Psoas muscle (tissue), 8 donors: ENCODE results near the gene NAT9. TPM values are rescaled to one million over a fixed set of nuclear protein-coding genes. Genes with fewer than 3 reads are reported as not detected.

Source experiments
- ATAC-seq, 4 donors: fragments of 200-7000 bp; cut with Tn5 transposase; one replicate each; pipeline ENCODE4 v1.9.1; 2020; ENCODE audit warnings: moderate library complexity in 3 of 4, mild to moderate bottlenecking in 2 of 4
- DNase-seq, 2 donors: peaks; one replicate each; pipeline ENCODE4 v3.0.0-alpha.2; 2020
- H3K27ac ChIP-seq: fragments of 200-600 bp; one replicate; pipeline ENCODE4 v1.8.0; 2022
- H3K27me3 ChIP-seq, 3 donors: fragments of 200-600 bp in 1 of 3; one replicate each; pipeline versions ENCODE4 v1.6.1 to v1.8.0; 2013 to 2022; ENCODE audit warnings: low read length in 2 of 3, mild to moderate bottlenecking in 2 of 3, moderate library complexity in 1 of 3; ENCODE audit not compliant: insufficient read depth in 3 of 3
- H3K36me3 ChIP-seq, 2 donors: fragments of 200-600 bp in 1 of 2; one replicate each; pipeline versions ENCODE4 v1.6.1 to v1.8.0; 2013 to 2022; ENCODE audit warnings: low read depth in 1 of 2, mild to moderate bottlenecking in 1 of 2, moderate library complexity in 1 of 2; ENCODE audit not compliant: insufficient read depth in 1 of 2
- H3K4me1 ChIP-seq: fragments of 200-600 bp; one replicate; pipeline ENCODE4 v1.8.0; 2022
- H3K4me3 ChIP-seq: fragments of 200-600 bp; one replicate; pipeline ENCODE4 v1.8.0; 2022; ENCODE audit warnings: mild to moderate bottlenecking
- H3K9me3 ChIP-seq: fragments of 200-600 bp; one replicate; pipeline ENCODE4 v1.8.0; 2022
- WGBS, 3 donors: extraction: QIAGEN DNeasy Blood & Tissue Kit; methylation state at CpG; one replicate each; pipeline versions ENCODE4 v1.1.6 to v1.1.7; 2013; 5-methylcytosine and 5-hydroxymethylcytosine counted together
- intact Hi-C, 2 donors: fragments of 100-400 bp; cut with DNase I; formaldehyde crosslinking; loops; one replicate each; pipeline versions ENCODE4 v1.11.0 to v1.14.2; 2022
- polyA plus RNA-seq, 3 donors: library from polyadenylated mRNA; stranded (reverse); fragments of 200-250 nt; gene quantifications; one replicate each; pipeline ENCODE4 v1.2.3, GENCODE V29; 2013
- total RNA-seq, 4 donors: library from RNA; stranded (reverse); fragmentation: NEBNext Ultra II Directional in 2 of 4; extraction: Animal tissue kit (Norgen Biotek cat#: 25700) in 2 of 4; gene quantifications; one replicate each; pipeline versions ENCODE4 v1.2.1 to v1.2.4, GENCODE V29; 2021 to 2023
- TF ChIP-seq, protein P1 (sequence below): fragments of 200-600 bp; IDR thresholded peaks from one replicate; pipeline ENCODE4 v1.8.0; 2022; ENCODE audit warnings: antibody characterized with exemption
- donor health status: healthy with polysubstance abuse.
- donor health status: DM: no; HTN: no; CAD: no; lungs with moderate emphysema.
- donor health status: Bipolar disorder and iron deficiency.
- donor health status: healthy.
- donor health status: DM: yes; HTN: yes; CAD: no.
- donor health status: DM: no; HTN: no; CAD: no.
- donor health status: DM: no; HTN: no; CAD: no.
- donor health status: DM: yes; HTN: yes; CAD: no.

The NAT9 gene
- total and polyA plus RNA-seq, 7 donors: 15.2 to 52.5 (median 25.8) TPM

DNA sequence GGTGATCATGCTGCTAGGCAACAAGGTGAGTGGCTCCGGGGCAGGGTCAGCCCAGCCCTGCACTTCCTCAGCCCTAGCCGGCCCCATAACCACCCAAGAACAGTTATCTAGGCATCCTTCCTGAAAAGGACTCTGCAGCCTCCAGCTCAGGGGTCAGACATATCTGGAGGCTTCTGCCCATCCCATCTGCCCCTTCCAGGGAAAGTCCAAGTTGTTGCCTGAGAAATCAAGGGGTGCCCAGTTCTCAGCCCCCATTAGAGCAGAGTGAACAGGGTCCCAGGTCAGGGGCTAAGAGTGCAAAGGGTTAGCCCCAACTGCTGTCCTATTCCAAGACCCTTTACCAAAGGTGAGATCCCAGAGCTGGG, 31.8 kb downstream of the NAT9 start:
- Histone ChIP-seq H3K27me3 (peaks cover 0 to 23% (median 3%) of the 10 kb centered on the region in 3 donors), H3K27ac (no peak overlapping the region), H3K9me3 (no peaks in the 10 kb centered on the region), H3K4me3 (peak overlapping the region; percentile 42), H3K36me3 (no peaks in the 10 kb centered on the region), H3K4me1 (peaks cover 5% of the 10 kb centered on the region)
- WGBS, 3 donors: 64 to 77% (median 67%) methylated on average over 2 of the region's 2 CpGs
- DNase-seq (no peak), ATAC-seq (no peak)
- intact Hi-C loops: loop anchor here (1.0 to 2.0 kb wide), 3 partner anchors 26 to 120 kb away; no protein-coding TSS in a partner anchor
- TF ChIP-seq, protein P1, sequence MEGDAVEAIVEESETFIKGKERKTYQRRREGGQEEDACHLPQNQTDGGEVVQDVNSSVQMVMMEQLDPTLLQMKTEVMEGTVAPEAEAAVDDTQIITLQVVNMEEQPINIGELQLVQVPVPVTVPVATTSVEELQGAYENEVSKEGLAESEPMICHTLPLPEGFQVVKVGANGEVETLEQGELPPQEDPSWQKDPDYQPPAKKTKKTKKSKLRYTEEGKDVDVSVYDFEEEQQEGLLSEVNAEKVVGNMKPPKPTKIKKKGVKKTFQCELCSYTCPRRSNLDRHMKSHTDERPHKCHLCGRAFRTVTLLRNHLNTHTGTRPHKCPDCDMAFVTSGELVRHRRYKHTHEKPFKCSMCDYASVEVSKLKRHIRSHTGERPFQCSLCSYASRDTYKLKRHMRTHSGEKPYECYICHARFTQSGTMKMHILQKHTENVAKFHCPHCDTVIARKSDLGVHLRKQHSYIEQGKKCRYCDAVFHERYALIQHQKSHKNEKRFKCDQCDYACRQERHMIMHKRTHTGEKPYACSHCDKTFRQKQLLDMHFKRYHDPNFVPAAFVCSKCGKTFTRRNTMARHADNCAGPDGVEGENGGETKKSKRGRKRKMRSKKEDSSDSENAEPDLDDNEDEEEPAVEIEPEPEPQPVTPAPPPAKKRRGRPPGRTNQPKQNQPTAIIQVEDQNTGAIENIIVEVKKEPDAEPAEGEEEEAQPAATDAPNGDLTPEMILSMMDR: no peak

DNA sequence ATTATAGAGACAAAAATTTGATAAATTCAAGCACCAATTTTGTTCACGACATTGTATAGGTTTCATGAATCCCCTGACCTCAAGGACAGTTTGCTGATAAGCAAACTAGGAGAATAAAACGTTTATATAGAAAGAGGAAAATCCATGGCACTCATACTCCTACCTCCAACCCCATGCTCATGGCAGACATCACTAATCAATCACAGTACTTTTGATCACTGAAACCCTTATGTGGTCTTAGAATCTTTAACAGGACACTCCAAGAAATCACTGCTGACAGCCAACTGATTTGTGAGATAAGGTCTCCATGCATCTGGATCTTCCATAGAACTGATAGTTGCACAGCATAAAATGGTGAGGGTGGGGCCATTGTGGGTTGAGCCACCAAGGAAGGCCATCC, 32.4 kb downstream of the NAT9 start:
- Histone ChIP-seq H3K36me3 (no peaks in the 10 kb centered on the region), H3K27ac (no peak overlapping the region), H3K9me3 (no peaks in the 10 kb centered on the region), H3K27me3 (peaks cover 0 to 25% (median 1%) of the 10 kb centered on the region in 3 donors), H3K4me3 (no peak overlapping the region), H3K4me1 (peaks cover 5% of the 10 kb centered on the region)
- DNase-seq (no peak), ATAC-seq (no peak)
- 80 to 93% (median 85%) methylated on average over 2 of the region's 2 CpGs for WGBS, 3 donors
- TF ChIP-seq, protein P1: no peak
- intact Hi-C loops: loop anchor here (1.0 to 2.0 kb wide), 4 partner anchors 27 to 121 kb away; no protein-coding TSS in a partner anchor

DNA sequence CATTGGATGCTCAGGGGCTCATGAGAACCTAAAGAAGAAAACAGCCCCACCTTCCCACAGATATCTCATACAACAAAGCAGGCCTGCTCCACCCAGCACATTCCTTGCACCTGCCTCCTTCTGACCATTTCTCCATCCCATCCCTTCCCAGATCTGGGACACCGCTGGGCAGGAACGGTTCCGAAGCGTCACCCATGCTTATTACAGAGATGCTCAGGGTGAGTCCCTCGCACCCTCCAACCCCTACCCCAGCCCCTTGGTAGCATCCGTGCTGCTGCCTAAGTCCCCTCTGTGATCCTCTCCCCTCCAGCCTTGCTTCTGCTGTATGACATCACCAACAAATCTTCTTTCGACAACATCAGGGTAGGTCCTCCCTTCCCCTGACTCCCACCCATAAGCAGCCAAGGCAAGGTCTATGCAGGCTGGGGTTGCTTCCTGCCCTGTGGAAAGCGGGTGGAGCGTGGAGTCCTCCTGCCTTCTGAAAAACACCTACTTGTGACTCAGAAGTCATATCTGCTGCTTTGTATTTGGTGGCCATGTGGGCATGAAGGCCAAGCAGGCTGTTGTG, 33.1 kb downstream of the NAT9 start:
- ATAC-seq: no peak
- peaks cover 0 to 32% (median 5%) of the 10 kb centered on the region in 3 donors for H3K27me3 ChIP-seq
- no peak overlapping the region for H3K27ac ChIP-seq
- no peak for DNase-seq
- TF ChIP-seq, protein P1: no peak
- H3K36me3 ChIP-seq: no peaks in the 10 kb centered on the region
- intact Hi-C loops: loop anchor here in 1 of 2 donors (2.0 kb wide), 1 partner anchor 120 kb away; no protein-coding TSS in a partner anchor
- H3K4me3 ChIP-seq: no peak overlapping the region
- WGBS, 3 donors: 93 to 94% (median 94%) methylated on average over 9 of the region's 9 CpGs
- peaks cover 5% of the 10 kb centered on the region for H3K4me1 ChIP-seq
- no peaks in the 10 kb centered on the region for H3K9me3 ChIP-seq

DNA sequence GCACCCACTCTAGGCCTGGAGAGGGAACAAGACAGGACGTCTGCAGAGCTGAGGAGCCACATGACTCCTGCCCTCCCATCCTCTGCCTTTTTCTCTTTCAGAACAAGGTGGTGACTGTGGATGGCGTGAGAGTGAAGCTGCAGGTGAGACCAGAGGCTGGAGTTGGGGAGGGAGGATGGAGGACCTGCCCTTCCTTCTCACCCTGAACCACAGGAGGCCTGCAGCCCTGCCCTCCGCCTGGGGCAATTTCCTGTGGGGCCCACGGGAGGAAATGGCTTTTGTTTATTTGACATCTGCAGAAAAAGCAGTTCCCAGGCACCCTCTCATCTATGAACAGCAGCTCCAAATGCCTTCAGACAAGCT, 34.0 kb downstream of the NAT9 start:
- Histone ChIP-seq H3K4me1 (no peaks in the 10 kb centered on the region), H3K4me3 (no peak overlapping the region), H3K9me3 (no peaks in the 10 kb centered on the region), H3K27ac (no peak overlapping the region), H3K36me3 (no peaks in the 10 kb centered on the region), H3K27me3 (peaks cover 0 to 41% (median 14%) of the 10 kb centered on the region in 3 donors)
- 54 to 67% (median 62%) methylated on average over 4 of the region's 4 CpGs for WGBS, 3 donors
- TF ChIP-seq, protein P1: no peak
- intact Hi-C loops: loop anchor here in 1 of 2 donors (2.0 kb wide), 1 partner anchor 121 kb away; no protein-coding TSS in a partner anchor
- ATAC-seq: no peak
- no peak for DNase-seq
